Measurements from ENCODE around the gene EYA2. TPM values are rescaled to one million over a fixed set of nuclear protein-coding genes. Genes with fewer than 3 reads are reported as not detected.

EYA2 gene
- total and polyA plus RNA-seq, 12 donors = 0.54 to 2.2 (median 1.4) TPM

GRCh38 chr20:47124181-47124717 lies 229.6 kb downstream of the EYA2 start:
- no peaks in the 10 kb centered on the region for H3K4me1 ChIP-seq (replicated peaks in 1 of 2)
- no peaks in the 10 kb centered on the region for H3K36me3 ChIP-seq (replicated peaks in 1 of 2)
- WGBS, 4 donors = 46 to 52% (median 48%) methylated on average over 3 of the region's 3 CpGs
- H3K27ac ChIP-seq = peak overlapping the region in 4 of 5 donors; percentile 47 to 90 (median 53)
- no peak for TF ChIP-seq CTCF (IDR thresholded peaks at IDR 0.05)
- no peaks in the 10 kb centered on the region for H3K9me3 ChIP-seq (replicated peaks in 1 of 3)
- intact Hi-C loops (cut with DNase I) = no loop called here
- DNase-seq = peak in 3 of 7 donors; percentile 35 to 54 (median 42)
- no peak overlapping the region for H3K4me3 ChIP-seq
- no peaks in the 10 kb centered on the region for H3K27me3 ChIP-seq

- no peaks in the 10 kb centered on the region for H3K27me3 ChIP-seq
- no peaks in the 10 kb centered on the region for H3K4me1 ChIP-seq (replicated peaks in 1 of 2)
- no peaks in the 10 kb centered on the region for H3K36me3 ChIP-seq (replicated peaks in 1 of 2)
- peak in 1 of 6 experiments; percentile 22 for TF ChIP-seq CTCF (IDR thresholded peaks at IDR 0.05)
- TF ChIP-seq POLR2A (IDR thresholded peaks at IDR 0.05) = no peak
- DNase-seq = no peak
- no peak overlapping the region for H3K4me3 ChIP-seq
- no peak overlapping the region for H3K27ac ChIP-seq
- intact Hi-C loops (cut with DNase I) = no loop called here
- no peaks in the 10 kb centered on the region for H3K9me3 ChIP-seq (replicated peaks in 1 of 3)
These were observed 230.8 kb downstream of the EYA2 start for GRCh38 chr20:47125508-47125757.

- Histone ChIP-seq H3K27me3 (no peaks in the 10 kb centered on the region), H3K4me1 (replicated peaks in 1 of 2) (no peaks in the 10 kb centered on the region), H3K9me3 (replicated peaks in 1 of 3) (no peaks in the 10 kb centered on the region), H3K36me3 (replicated peaks in 1 of 2) (no peaks in the 10 kb centered on the region), H3K4me3 (no peak overlapping the region), H3K27ac (no peak overlapping the region)
- DNase-seq = no peak
- intact Hi-C loops (cut with DNase I) = no loop called here
- 71 to 84% (median 79%) methylated on average over 18 to 20 of the region's 20 CpGs for WGBS, 4 donors
- TF ChIP-seq POLR2A (IDR thresholded peaks at IDR 0.05) (no peak), CTCF (IDR thresholded peaks at IDR 0.05) (no peak)
These were observed 231.3 kb downstream of the EYA2 start for GRCh38 chr20:47125758-47126591.

GRCh38 chr20:47126709-47127108 lies 232.1 kb downstream of the EYA2 start:
- Histone ChIP-seq H3K4me3 (no peak overlapping the region), H3K27ac (no peak overlapping the region), H3K9me3 (replicated peaks in 1 of 3) (no peaks in the 10 kb centered on the region), H3K36me3 (replicated peaks in 1 of 2) (no peaks in the 10 kb centered on the region), H3K4me1 (replicated peaks in 1 of 2) (no peaks in the 10 kb centered on the region), H3K27me3 (no peaks in the 10 kb centered on the region)
- TF ChIP-seq CTCF (IDR thresholded peaks at IDR 0.05) (no peak), POLR2A (IDR thresholded peaks at IDR 0.05) (no peak)
- 69 to 79% (median 76%) methylated on average over 5 of the region's 5 CpGs for WGBS, 4 donors
- DNase-seq = no peak
- intact Hi-C loops (cut with DNase I) = no loop called here

Data from adrenal gland (tissue), 12 donors.